ENCODE measurements around the gene ARVCF. TPM values are rescaled to one million over a fixed set of nuclear protein-coding genes. Genes with fewer than 3 reads are reported as not detected.
"Not testable (repeated sequence)": the region's sequence is repeated elsewhere in the genome, so short reads cannot be mapped to it uniquely, and the experiment has no call there.

ARVCF gene
- total RNA-seq, 1 donor = 27.1 TPM

DNA sequence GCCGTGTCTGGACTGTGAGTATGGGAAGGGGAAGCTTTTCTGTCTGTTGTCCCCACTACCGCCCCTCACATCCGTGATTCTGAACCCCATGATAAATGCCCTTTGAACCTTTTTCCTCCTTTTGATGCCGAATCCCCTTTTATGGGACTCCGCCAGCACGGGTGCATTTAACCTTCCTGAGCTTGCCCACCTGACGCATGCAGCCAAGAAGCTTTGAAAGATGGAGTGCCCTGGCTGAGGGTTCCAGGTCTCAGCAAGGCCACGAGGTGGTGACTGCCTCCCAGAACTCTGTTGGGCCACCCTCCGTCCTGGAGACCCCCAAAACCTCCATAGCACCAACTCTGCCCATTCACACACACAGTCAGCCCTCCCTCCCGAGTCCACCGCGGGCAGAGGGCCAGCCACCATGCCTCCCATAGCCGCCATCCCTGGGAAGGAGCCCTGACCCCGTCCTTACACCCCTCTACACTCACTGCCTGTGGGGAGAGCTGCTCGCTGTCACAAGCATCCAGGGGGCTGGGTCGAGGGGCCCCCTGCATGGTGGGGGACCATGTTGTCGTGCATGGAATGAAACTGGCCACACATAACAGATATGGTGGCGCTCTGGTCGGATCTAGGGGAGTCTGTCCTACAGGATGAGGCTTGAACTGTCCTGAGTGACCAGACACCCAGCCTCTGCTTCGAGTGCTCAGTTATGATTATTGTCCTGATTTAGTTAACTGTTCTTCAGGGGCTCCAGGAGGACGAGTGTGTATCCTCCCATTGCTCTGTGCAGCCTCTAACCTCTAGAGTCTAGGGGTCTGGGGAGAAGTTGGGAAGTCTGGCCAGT is 75.9 kb downstream of the ARVCF start:
- no peaks in the 10 kb centered on the region for H3K9me3 ChIP-seq (ENCODE audit: low read depth, low read length)
- peaks cover 34% of the 10 kb centered on the region for H3K4me1 ChIP-seq (ENCODE audit: insufficient read depth, low read length)
- H4K20me1 ChIP-seq (ENCODE audit: insufficient read depth, low read length) = no peaks in the 10 kb centered on the region
- H3K27ac ChIP-seq (ENCODE audit: low read depth, low read length) = peak overlapping the region; percentile 99
- peak; percentile 91 for DNase-seq (ENCODE audit: insufficient read length, low spot score, missing footprints)
- H3K79me2 ChIP-seq (ENCODE audit: insufficient read depth, low read length) = peaks cover 49% of the 10 kb centered on the region
- H3K4me3 ChIP-seq (ENCODE audit: insufficient read depth, low read length) = peak overlapping the region; percentile 73
- TF ChIP-seq, protein P1, sequence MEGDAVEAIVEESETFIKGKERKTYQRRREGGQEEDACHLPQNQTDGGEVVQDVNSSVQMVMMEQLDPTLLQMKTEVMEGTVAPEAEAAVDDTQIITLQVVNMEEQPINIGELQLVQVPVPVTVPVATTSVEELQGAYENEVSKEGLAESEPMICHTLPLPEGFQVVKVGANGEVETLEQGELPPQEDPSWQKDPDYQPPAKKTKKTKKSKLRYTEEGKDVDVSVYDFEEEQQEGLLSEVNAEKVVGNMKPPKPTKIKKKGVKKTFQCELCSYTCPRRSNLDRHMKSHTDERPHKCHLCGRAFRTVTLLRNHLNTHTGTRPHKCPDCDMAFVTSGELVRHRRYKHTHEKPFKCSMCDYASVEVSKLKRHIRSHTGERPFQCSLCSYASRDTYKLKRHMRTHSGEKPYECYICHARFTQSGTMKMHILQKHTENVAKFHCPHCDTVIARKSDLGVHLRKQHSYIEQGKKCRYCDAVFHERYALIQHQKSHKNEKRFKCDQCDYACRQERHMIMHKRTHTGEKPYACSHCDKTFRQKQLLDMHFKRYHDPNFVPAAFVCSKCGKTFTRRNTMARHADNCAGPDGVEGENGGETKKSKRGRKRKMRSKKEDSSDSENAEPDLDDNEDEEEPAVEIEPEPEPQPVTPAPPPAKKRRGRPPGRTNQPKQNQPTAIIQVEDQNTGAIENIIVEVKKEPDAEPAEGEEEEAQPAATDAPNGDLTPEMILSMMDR (IDR thresholded peaks at IDR 0.05; ENCODE audit: extremely low read depth, low read depth, low read length) = no peak
- peak overlapping the region; percentile 94 for H3K4me2 ChIP-seq (ENCODE audit: insufficient read depth, low read length)
- no peaks in the 10 kb centered on the region for H3K27me3 ChIP-seq (ENCODE audit: insufficient read depth, low read length)
- H2AFZ ChIP-seq (ENCODE audit: low read length) = peak overlapping the region; percentile 80
- no peaks in the 10 kb centered on the region for H3K36me3 ChIP-seq (ENCODE audit: insufficient read depth, low read length)

DNA sequence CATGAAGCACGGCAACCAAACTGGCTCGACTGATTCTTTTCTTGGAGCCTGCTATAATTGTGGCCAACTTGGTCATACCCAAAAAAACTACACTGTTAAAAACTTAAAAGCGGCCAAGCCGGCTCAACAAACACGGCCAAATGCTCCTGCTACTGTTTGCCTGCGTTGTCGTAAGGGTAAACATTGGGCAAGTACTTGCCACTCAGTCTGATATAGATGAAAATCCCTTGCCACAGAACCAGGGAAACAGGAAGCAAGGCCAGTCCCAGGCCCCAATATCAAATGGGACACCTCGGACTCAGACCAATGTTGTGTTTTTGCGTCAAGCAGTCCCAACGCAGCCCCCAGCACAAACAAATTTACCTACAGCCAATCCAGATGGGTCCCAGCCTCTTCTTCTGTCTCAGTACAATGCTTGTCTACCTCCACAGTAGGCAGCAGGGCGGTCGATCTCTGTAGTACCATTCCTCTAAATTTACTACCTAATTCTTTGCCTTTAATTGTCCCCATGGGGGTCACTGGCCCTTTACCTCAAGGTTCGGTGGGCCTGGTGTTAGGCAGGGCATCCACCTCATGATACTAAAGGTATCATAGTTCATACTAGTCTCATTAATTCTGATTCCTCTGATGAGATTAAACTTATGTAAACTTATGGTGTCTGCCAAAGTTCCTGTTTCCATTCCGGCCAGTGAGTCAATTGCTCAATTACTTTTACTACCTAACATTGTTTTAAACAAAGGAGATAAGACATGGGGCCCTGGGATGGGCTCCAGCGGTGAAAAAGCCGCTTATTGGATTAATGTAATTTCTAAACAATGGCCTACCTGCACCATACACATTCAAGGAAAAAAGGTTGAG is 78.8 kb downstream of the ARVCF start:
- no peak overlapping the region for H2AFZ ChIP-seq (ENCODE audit: low read length)
- no peaks in the 10 kb centered on the region for H3K9me3 ChIP-seq (ENCODE audit: low read depth, low read length)
- H3K27ac ChIP-seq (ENCODE audit: low read depth, low read length) = no peak overlapping the region
- H4K20me1 ChIP-seq (ENCODE audit: insufficient read depth, low read length) = no peaks in the 10 kb centered on the region
- TF ChIP-seq, protein P1 (IDR thresholded peaks at IDR 0.05; ENCODE audit: extremely low read depth, low read depth, low read length) = no peak
- H3K79me2 ChIP-seq (ENCODE audit: insufficient read depth, low read length) = peaks cover 29% of the 10 kb centered on the region
- DNase-seq (ENCODE audit: insufficient read length, low spot score, missing footprints) = no peak
- no peak overlapping the region for H3K4me3 ChIP-seq (ENCODE audit: insufficient read depth, low read length)
- no peaks in the 10 kb centered on the region for H3K27me3 ChIP-seq (ENCODE audit: insufficient read depth, low read length)
- H3K4me1 ChIP-seq (ENCODE audit: insufficient read depth, low read length) = peaks cover 20% of the 10 kb centered on the region
- H3K36me3 ChIP-seq (ENCODE audit: insufficient read depth, low read length) = no peaks in the 10 kb centered on the region
- no peak overlapping the region for H3K4me2 ChIP-seq (ENCODE audit: insufficient read depth, low read length)

GRCh38 chr22:19936513-19936912 is 80.1 kb downstream of the ARVCF start:
- no peaks in the 10 kb centered on the region for H3K27me3 ChIP-seq (ENCODE audit: insufficient read depth, low read length)
- TF ChIP-seq, protein P1 (IDR thresholded peaks at IDR 0.05; ENCODE audit: extremely low read depth, low read depth, low read length) = no peak

GRCh38 chr22:19935123-19935718 is 81.4 kb downstream of the ARVCF start:
- not testable (repeated sequence) for H3K36me3 ChIP-seq (ENCODE audit: insufficient read depth, low read length); H2AFZ ChIP-seq (ENCODE audit: low read length); H4K20me1 ChIP-seq (ENCODE audit: insufficient read depth, low read length); H3K4me3 ChIP-seq (ENCODE audit: insufficient read depth, low read length); H3K27ac ChIP-seq (ENCODE audit: low read depth, low read length); H3K27me3 ChIP-seq (ENCODE audit: insufficient read depth, low read length); H3K4me1 ChIP-seq (ENCODE audit: insufficient read depth, low read length); H3K4me2 ChIP-seq (ENCODE audit: insufficient read depth, low read length); DNase-seq (ENCODE audit: insufficient read length, low spot score, missing footprints); H3K9me3 ChIP-seq (ENCODE audit: low read depth, low read length)
- peaks cover 14% of the 10 kb centered on the region for H3K79me2 ChIP-seq (ENCODE audit: insufficient read depth, low read length)

More at GRCh38 chr22:19936513-19936912, 80.1 kb downstream of the ARVCF start:
- Histone ChIP-seq H3K4me3 (ENCODE audit: insufficient read depth, low read length) (no peak overlapping the region), H3K27ac (ENCODE audit: low read depth, low read length) (no peak overlapping the region), H3K4me2 (ENCODE audit: insufficient read depth, low read length) (no peak overlapping the region), H2AFZ (ENCODE audit: low read length) (no peak overlapping the region), H3K36me3 (ENCODE audit: insufficient read depth, low read length) (no peaks in the 10 kb centered on the region), H3K9me3 (ENCODE audit: low read depth, low read length) (no peaks in the 10 kb centered on the region), H3K79me2 (ENCODE audit: insufficient read depth, low read length) (peaks cover 27% of the 10 kb centered on the region), H4K20me1 (ENCODE audit: insufficient read depth, low read length) (no peaks in the 10 kb centered on the region), H3K4me1 (ENCODE audit: insufficient read depth, low read length) (peaks cover 11% of the 10 kb centered on the region)
- no peak for DNase-seq (ENCODE audit: insufficient read length, low spot score, missing footprints)
